Sigmoid colon (tissue), 4 donors: ENCODE data around the gene GJD3.

ENCODE experiments used
- EP300 ChIP-seq, 4 donors: sonication (generic); formaldehyde crosslinking; IDR thresholded peaks; one replicate each; pipeline ENCODE4 v1.6.1; 2017; ENCODE audit warnings: antibody characterized with exemption in 4 of 4
- POLR2A ChIP-seq, 2 donors: fragments of 450-650 bp; IDR thresholded peaks; one replicate each; pipeline ENCODE4 v1.6.1; 2016; ENCODE audit warnings: antibody characterized with exemption in 2 of 2, mild to moderate bottlenecking in 2 of 2, moderate library complexity in 2 of 2
- POLR2AphosphoS5 ChIP-seq, 4 donors: sonication (generic); formaldehyde crosslinking; IDR thresholded peaks; one replicate each; pipeline ENCODE4 v1.6.1; 2017; ENCODE audit warnings: antibody characterized with exemption in 4 of 4
- TF ChIP-seq, protein P1 (sequence below), 4 experiments: fragments of 450-650 bp in 3 of 4; fragments of 200-600 bp in 1 of 4; IDR thresholded peaks; one replicate each; pipeline ENCODE4 v1.5.1; 2016 to 2019; ENCODE audit warnings: antibody characterized with exemption in 4 of 4, mild to moderate bottlenecking in 3 of 4, moderate library complexity in 2 of 4

DNA sequence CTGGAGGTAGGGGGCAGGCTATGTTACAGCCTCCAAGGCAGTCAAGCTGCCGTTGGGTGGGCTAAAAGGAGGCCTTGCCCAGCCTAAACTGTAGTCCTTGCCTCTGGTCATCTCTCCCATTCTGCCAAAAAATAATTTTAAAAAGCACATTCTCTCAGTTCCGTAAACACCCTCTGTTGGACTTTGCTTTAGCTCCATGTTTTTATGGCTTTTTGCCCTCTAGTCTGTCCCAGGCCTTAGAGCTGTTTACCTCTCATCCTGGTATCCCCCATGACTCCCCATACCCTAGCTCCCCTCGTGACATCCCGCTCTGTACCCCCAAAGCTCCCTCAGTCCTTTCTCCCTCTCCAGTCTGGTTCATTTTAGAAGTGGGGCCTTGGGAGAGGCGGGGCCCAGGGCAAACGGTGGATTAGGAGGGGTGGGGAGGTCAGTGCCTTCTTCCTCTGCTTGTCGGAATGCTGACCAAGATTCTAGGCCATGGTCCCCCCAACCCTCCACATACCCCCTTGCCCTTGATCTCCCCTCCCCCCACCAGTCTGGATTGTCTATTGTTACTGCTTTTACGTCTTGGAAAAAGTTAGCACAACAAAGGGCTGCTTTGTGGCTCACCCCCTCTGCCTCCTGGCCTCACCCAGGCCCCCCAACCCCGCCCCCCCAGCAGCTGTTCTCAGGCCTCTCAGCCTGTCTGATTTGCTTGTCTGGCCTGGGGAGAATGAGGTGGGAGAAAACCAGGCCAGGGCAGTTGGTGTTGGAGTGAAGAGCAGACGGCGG is 18.4 kb downstream of the GJD3 start:
- TF ChIP-seq, protein P1, sequence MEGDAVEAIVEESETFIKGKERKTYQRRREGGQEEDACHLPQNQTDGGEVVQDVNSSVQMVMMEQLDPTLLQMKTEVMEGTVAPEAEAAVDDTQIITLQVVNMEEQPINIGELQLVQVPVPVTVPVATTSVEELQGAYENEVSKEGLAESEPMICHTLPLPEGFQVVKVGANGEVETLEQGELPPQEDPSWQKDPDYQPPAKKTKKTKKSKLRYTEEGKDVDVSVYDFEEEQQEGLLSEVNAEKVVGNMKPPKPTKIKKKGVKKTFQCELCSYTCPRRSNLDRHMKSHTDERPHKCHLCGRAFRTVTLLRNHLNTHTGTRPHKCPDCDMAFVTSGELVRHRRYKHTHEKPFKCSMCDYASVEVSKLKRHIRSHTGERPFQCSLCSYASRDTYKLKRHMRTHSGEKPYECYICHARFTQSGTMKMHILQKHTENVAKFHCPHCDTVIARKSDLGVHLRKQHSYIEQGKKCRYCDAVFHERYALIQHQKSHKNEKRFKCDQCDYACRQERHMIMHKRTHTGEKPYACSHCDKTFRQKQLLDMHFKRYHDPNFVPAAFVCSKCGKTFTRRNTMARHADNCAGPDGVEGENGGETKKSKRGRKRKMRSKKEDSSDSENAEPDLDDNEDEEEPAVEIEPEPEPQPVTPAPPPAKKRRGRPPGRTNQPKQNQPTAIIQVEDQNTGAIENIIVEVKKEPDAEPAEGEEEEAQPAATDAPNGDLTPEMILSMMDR (IDR thresholded peaks at IDR 0.05), result no peak
- no peak for TF ChIP-seq POLR2A (IDR thresholded peaks at IDR 0.05)
- TF ChIP-seq EP300 (IDR thresholded peaks at IDR 0.05), result no peak
- TF ChIP-seq POLR2AphosphoS5 (IDR thresholded peaks at IDR 0.05), result no peak
